ENCODE measurements around the gene SETD9. TPM values are rescaled to one million over a fixed set of nuclear protein-coding genes. Genes with fewer than 3 reads are reported as not detected.

The SETD9 gene
- total and polyA plus RNA-seq, 2 of the 13 experiments (the other 11 are each of a cell fraction or from before 2014, with no cell fraction given), result 4.8 to 17.8 TPM

- Histone ChIP-seq H3K27ac (ENCODE audit: extremely low read length, insufficient read depth, low read length) (no peak overlapping the region), H3K4me2 (ENCODE audit: low read depth, low read length) (no peak overlapping the region), H3K79me2 (ENCODE audit: insufficient read depth, low read length) (no peaks in the 10 kb centered on the region), H3K27me3 (ENCODE audit: control insufficient read depth in 1 of 2, insufficient read depth in 2 of 2, low read length in 2 of 2) (peaks cover 0 to 21% of the 10 kb centered on the region in 2 experiments; a peak in 2 of 5 replicates), H3K9ac (ENCODE audit: insufficient read depth, low read depth, low read length) (no peak overlapping the region), H3K4me3 (replicated peaks in 1 of 3; ENCODE audit: insufficient read depth in 1 of 3, low read depth in 2 of 3, low read length in 3 of 3) (no peak overlapping the region), H3K4me1 (ENCODE audit: insufficient read depth, low read length) (peaks cover 10% of the 10 kb centered on the region), H3K36me3 (replicated peaks in 1 of 2; ENCODE audit: control insufficient read depth in 1 of 2, insufficient read depth in 2 of 2, low read length in 2 of 2) (no peaks in the 10 kb centered on the region), H2AFZ (ENCODE audit: low read length) (no peak overlapping the region), H3K9me3 (ENCODE audit: low read length) (no peaks in the 10 kb centered on the region), H4K20me1 (ENCODE audit: insufficient read depth, low read length) (no peaks in the 10 kb centered on the region)
- ChIA-PET CTCF (ENCODE audit: low intra/inter-chr PET ratio, low total read pairs) (no interaction called here), POLR2A (no interaction called here)
- in situ Hi-C loops (cut with HindIII; ENCODE audit: extremely low pct_ligation_motif_present, low pct_unique_long_range_greater_than_20kb), result loop anchor here (25.0 kb wide), 1 partner anchor 173 kb away; no protein-coding TSS in a partner anchor
- WGBS (ENCODE audit: low lambda C conversion rate), result 10% methylated on average over 2 of the region's 2 CpGs
- DNase-seq (ENCODE audit: low spot score) (no peak), ATAC-seq (no peak), FAIRE-seq (no peak)
- BruUV-seq (replicated peaks), result no TSS peak
- TF ChIP-seq ZNF605 (CRISPR knock-in tag; IDR thresholded peaks at IDR 0.05) (no peak), AFF4 (CRISPR knock-in tag; IDR thresholded peaks at IDR 0.05) (no peak), FOXO1 (CRISPR knock-in tag; IDR thresholded peaks at IDR 0.05) (no peak), ZNF414 (CRISPR knock-in tag; IDR thresholded peaks at IDR 0.05) (no peak)
- intact Hi-C loops (cut with micrococcal nuclease; ENCODE audit: unreplicated experiment), result no loop called here
Observed at GRCh38 chr5:56964173-56964572, 54.8 kb downstream of the SETD9 start.

Other genes with a start within 250 kb of the SETD9 start
- gene MAP3K1, start 94.0 kb upstream of the SETD9 start, total RNA-seq (2016; rRNA removed; fragmentation: Illumina TruSeq; extraction: Trizol), result 30.3 and 44.1 TPM in 2 replicates
- 11.9 and 16.4 TPM in 2 replicates for gene MAP3K1, start 94.0 kb upstream of the SETD9 start, polyA plus RNA-seq (2011; rRNA removed)
- gene MIER3, start 42.5 kb downstream of the SETD9 start, total RNA-seq (2016; rRNA removed; fragmentation: Illumina TruSeq; extraction: Trizol), result 38.8 and 63.5 TPM in 2 replicates
- gene MIER3, start 42.5 kb downstream of the SETD9 start, polyA plus RNA-seq (2011; rRNA removed), result 11.8 and 14.6 TPM in 2 replicates

Measured in HepG2 (cell line).